ENCODE data around the gene SLC19A1.
"Not testable (repeated sequence)": the region's sequence is repeated elsewhere in the genome, so short reads cannot be mapped to it uniquely, and the experiment has no call there.

Gene SLC19A1

DNA sequence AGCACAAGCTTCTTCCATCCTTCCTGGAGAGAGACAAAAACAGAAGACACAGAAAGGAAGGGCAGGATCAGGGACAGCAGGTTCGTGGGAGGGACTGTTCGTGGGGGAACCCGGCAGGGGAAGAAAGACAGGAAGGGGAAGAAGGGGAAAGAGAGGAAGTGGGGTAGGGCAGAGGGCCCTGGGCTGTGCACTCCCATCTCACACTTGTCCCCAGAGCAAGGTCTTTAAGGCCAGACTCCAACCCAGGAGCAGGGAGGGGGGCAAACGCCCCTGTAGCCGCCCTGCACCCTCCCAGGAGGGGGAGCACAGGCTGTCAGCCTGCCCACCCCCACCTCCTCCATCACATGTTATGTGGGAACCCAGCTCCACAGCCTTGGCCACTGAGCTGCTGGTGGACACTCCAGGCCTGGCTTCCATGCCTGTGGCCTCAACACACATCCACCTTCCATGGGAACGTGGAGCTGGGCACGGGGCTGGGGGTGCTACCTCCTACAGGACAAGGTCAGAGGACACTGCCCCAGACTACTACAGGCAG lies 9.3 kb downstream of the SLC19A1 start:
- no peak for DNase-seq (ENCODE audit: low read depth)

DNA sequence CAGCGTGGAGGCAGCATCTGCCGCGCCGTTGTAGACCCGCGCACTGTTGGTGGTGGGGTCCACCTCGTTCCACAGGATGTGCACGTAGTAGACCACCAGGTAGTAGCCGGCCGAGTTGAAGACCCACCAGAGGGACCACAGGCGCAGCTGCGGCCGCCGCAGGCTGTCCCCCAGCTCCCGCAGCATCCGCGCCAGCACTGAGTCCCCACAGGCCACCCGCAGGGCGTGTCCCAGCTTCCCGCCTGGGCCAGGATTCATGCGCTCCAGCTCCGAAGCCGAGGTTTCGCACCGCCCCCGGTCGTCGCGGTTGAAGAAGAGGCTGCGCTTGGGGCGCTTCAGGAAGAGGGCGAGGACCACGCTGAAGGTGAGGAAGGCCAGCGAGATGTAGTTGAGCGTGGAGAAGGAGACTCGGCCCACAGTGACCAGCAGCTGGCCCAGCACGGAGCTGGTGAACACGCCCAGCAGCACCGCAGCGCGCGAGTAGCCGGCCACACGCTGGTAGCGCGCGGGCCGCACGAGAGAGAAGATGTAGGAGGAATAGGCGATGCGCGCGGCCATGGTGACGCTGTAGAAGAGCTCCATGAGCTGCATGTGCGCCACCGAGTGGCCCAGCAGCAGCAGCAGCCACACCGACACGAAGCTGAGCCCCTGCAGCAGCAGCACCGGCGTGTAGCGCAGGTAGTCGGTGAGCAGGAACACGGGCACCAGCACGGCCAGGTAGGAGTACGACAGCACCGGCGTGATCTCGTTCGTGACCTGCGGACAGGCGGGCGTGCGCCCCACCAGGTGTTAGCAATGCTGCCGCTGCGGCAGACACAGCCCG lies 10.6 kb downstream of the SLC19A1 start:
- DNase-seq (ENCODE audit: low read depth) = no peak

DNA sequence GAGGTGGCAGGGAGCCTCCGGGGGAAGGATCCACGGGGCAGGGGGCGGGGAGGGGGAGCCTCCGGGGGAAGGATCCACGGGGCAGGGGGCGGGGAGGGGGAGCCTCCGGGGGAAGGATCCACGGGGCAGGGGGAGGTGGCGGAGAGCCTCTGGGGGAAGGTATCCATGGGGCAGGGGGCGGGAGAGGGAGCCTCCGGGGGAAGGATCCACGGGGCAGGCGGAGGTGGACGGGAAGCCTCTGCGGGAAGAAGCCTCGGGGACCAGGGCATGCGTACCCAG lies 11.2 kb downstream of the SLC19A1 start:
- not testable (repeated sequence) for DNase-seq (ENCODE audit: low read depth)

DNA sequence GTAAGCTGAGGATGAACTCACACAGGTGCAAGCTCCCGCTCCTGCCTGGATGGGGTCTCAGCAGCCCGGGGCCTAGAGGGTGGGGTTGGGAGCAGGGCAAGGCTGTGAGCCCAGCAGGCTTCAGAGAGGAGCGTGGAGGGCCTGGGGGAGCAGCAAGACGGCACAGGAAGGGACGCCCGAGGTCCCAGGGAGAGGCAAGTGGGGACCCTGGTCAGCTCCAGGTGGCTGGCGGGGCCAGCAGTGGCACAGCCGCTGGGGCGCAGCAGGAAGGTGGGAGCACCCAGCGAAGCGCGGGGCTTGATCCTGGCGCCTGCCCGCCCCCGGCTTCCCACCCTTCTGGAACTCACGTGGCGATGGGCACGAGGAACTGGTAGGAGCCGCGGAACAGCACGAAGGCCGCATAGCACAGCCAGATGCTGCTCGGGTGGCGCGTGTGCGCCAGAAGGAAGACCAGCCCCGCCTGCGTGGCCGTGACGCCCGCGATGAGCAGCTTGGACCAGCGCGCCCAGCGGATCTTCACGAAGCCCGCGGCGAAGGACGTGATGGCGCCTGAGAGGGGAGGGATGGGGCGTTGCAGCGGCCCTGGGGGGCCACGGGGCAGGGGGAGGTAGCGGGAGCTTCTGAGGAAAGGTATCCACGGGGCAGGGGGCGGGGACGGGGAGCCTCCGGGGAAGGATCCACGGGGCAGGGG lies 11.7 kb downstream of the SLC19A1 start:
- no peak for DNase-seq (ENCODE audit: low read depth)

DNA sequence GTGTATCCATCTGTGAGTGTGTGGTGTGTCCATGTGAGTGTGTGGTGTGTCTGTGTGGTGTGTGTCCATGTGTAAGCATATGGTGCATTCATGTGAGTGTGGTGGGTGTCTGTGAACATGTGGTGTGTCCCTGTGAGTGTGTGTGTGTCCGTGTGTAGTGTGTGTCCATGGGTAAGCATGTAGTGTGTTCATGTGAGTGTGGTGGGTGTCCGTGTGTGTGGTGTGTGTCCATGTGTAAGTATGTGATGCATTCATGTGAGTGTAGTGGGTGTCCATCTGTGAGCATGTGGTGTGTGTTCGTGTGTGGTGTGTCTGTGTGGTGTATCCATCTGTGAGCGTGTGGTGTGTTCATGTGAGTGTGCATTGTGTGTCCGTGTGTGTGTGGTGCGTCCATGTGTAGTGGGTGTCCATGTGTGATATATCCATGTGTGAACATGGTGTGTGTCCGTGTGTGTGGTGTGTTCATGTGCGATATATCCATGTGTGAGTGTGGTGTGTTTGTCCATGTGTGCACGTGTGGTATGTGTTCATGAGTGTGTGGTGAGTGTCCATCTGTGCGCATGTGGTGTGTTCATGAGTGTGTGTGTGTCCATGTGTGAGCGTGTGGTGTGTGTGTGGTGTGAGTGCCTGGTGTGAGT lies 12.3 kb downstream of the SLC19A1 start:
- no peak for DNase-seq (ENCODE audit: low read depth)

DNA sequence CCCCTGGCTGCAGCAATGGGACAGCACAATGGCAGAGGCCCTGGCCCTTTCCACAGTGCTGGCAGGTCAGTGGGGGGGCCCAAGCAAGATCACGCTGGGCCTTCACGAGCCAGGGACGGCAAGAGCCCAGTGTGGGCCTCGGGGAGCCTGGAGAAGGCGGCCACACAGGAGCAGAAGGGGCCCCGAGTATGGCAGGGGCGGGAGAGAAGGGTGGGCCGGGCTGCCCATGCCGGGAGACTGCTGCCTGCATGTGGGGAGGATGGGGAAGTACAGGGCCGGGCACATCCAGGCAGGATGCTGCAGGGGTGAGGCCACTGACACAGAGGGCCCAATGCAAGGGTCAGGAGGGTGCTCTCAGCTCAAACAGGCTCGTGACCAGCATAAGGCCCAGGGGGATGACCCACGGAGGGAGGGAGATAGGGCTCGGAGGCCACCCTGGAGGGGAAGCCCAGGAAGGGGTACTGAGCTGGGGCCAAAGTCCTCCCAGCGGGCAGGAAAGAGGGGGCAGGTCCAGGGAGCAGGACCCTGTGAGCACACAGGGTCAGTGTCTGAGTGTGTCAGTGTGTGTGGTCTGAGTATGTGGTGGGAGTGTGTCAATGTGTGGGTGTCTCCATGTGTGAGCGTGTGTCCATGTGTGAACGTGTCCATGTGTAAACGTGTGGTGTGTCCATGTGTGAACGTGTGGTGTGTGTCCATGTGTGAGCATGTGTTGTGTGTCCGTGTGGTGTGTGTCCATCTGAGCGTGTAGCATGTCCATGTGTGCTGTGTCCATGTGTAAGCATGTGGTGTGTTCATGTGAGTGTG lies 13.1 kb downstream of the SLC19A1 start:
- DNase-seq (ENCODE audit: low read depth) = no peak

DNA sequence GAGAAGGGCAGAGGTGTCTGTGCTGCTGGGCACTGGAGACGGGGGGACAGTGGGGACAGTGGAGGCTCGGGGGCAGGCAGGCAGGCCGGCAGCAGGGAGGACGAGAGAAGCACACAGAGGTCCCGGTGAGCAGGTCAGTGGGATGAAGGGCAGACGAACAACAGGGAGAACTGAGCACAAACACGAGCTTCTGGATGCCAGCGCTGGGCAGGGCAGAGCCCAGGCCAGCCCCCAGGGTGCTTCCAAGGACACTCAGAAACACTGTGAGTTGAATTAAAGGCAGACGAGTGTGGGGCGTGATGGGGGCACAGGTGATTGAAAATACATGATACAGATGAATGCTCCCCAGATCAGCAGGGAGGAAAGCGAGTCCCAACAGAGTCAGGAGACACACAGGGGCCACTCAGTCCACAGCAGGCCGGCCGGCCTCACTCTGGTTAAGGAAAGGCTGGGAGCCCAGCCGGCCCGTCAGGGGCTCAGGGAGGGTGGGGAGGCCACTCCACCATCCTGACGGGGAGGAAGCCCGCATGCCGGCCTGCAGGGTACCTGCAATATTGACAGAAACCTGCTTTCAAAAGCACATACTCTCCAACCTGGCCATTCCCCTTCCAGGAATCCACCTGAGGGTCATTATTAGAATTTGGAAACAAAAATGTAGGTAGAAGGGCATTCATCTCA lies 14.1 kb downstream of the SLC19A1 start:
- no peak for DNase-seq (ENCODE audit: low read depth)

DNA sequence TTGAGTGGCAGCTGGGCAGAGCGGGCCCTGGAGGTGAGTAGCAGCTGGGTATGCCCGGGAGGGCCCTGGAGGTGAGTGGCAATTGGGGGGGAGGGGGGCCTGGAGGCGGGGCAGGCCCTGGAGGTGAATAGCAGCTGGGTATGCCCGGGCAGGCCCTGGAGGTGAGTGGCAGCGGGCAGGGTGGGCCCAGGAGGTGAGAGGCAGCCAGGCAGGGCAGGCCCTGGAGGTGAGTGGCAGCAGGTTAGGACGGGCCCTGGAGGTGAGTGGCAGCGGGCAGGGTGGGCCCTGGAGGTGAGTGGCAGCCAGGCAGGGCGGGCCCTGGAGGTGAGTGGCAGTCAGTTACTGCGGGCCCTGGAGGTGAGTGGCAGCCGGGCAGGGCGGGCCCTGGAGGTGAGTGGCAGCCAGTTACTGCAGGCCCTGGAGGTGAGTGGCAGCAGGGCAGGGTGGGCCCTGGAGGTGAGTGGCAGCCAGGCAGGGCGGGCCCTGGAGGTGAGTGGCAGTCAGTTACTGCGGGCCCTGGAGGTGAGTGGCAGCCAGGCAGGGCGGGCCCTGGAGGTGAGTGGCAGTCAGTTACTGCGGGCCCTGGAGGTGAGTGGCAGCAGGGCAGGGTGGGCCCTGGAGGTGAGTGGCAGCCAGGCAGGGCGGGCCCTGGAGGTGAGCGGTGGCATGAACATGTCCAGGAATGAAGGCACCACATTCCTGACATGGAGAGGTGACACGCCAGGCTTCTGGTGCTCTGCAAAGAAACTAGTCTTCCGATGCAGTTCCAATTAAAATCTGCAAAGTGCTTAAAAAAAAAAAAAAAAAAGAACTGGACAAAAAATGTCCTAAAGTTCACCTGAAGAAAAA lies 14.9 kb downstream of the SLC19A1 start:
- not testable (repeated sequence) for DNase-seq (ENCODE audit: low read depth)

DNA sequence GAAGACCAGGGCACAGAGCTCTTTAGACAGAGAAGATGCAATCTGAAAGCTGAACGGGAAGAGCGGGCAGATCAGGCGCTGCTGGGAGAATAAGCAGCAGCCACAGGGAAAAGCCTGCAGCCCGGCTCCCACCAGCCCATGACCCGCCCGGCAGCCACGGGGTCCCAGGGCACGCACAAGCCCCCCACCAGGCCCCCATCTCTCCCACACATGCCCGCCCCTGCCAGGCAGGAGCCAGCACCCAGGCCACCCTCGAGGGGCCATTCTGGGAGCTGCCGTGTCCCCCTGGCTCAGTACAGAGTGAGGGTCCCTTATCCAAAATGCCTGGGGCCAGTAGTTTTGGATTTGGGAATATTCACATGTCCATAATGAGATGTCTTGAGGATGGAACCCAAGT lies 16.3 kb downstream of the SLC19A1 start:
- no peak for DNase-seq (ENCODE audit: low read depth)

DNA sequence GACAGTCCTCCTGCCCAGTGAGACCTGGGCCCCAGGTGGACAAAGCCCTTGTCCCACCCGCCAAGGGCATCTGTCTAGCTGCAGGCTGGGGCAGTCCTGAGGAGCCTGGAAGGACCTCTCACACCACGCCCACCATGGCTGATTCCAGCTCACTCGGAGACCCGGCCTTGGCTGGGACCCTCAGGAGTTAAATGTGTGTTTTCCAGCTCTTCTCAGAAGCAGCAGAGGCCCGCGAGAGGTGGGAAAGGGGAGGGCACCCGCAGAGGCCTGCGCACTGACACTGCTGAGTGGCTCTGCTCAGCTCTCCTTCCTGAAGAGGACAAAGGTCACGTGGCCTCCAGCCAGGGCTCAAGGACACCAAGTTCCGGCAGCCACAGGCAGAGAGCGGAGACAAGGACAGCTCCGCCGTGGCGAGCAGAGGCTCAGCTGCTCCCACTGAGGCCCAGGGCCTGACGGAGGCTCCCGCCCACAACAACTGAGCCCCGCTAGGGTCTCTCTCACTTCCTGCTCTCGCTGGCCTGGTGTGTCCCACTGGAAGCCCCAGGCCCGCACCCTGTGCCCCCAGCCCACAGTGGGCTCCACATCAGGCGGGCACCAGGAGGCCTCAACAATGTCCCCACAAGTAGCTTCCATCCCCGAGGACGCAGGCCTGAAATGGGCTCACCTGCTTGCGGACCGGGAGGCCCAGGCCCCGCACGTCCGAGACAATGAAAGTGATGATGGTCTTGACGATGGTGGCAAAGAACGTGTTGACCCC lies 16.9 kb downstream of the SLC19A1 start:
- DNase-seq (ENCODE audit: low read depth) = no peak

DNA sequence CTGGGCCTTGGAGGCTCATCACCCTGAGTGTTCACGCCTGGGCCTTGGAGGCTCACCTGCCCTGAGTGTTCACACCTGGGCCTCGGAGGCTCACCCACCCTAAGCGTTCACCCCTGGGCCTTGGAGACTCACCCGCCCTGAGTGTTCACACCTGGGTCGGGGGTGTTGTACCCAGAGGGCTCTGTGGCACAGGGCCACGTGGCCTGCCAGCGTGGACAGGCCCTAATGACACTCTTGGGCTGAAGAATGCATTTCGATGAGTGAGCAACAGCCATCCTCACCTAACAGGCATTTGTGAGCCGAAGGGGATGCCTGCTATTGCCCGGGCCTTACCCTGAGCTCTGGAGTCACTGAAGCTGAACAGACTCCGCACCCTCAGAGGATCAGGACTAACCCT lies 17.5 kb downstream of the SLC19A1 start:
- DNase-seq (ENCODE audit: low read depth) = no peak

DNA sequence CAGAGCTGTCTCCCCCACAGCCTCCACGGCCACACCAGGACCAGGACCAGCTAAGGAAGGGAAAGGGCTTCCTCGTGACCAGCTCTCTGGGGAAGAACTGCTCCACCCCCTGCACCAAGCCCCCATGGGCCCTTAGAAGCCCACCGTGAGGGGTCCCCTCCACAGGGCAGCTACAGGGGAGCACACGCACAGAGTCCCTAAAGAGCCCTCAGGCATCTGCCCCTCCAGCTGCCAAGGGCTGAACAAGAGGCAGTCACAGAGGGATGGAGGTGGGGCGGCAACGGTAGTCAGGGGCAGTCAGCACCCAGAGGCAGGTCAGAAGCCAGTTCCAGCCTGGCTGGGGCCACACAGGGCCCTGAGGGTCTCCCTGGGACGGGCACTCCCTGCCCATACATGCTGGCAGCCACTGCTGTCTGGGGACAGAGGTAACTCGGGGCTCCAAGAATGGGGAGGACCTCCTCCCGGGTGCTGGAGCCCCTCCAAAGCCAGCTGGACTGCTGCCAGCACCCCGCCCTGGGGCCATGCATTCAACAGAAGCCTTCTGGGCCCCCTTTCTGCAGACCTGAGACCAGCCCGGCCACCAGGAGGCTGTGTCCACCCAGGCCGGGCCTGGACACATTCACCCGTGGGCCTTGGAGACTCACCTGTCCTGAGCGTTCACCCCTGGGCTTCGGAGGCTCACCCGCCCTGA lies 18.7 kb downstream of the SLC19A1 start:
- no peak for DNase-seq (ENCODE audit: low read depth)

DNA sequence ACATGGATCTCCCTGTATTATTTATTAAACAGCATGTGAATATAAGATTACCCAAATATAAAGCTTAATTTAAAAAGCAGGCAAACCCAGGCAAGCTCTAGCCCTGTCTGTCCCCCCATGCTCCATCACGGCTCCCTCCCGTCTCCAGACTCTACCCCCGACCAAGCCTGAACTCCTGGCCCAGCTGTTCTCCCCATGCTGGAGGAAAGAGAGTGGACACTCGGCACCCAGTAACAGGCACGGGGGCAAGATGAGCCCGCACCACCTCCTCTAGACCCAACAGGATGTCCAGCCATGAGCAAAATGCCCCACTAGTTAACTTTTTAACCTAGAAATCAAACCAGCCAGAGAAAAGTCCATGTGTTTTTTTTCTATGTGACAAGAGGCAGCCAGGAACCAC lies 19.3 kb downstream of the SLC19A1 start:
- no peak for DNase-seq (ENCODE audit: low read depth)

DNA sequence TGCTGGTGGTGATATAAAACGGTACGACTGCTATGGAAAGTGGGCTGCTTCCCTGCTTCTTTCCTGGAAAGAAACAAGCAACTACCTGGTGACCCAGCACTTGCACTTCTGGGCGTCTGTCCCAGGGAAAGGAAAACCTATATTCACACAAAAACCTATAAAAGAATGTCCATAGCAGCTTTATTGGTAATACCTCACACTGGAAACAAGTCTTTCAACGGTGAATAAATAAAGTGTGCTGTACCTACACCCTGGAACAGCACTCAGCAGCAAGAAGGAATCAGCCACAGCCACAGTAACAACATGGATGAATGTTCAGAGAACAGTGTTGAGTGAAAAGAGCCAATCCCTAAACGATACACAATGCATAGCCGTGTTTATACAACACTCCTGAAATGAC lies 19.9 kb downstream of the SLC19A1 start:
- DNase-seq (ENCODE audit: low read depth) = no peak

DNA sequence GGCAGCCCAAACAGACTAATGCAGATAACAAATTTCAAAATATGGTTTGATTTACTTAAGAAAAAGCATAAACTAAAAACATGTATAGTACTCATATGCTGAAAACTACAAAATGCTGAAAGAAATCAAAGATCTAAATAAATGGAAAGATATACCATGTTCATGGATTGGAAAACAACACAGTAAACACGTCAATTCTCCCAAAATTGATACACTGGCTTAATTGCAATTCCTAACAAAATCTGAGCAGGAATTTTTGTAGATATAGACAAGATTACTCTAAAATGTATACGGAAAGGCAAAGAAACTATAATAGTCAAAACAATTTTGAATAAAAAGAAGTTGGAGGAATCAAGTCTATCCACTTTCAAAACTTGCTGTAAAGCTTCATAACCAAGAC lies 21.0 kb downstream of the SLC19A1 start:
- no peak for DNase-seq (ENCODE audit: low read depth)

DNA sequence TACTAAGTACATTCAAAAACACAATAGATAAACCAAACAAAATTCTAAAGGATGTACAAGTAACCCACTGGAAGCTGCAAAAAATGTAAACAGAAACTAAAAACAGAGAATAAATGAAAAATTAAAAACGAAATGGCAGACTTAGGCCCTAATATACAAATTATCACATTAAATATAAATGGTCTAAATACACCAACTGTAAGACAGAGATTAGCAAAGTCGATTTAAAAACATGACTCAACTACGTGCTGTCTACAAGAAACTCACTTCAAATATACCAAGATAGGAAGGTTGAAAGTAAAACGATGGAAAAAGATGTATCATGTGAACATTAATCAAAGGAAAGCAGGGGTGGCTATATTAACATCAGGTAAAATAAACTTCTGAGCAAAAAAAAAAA lies 23.1 kb downstream of the SLC19A1 start:
- no peak for DNase-seq (ENCODE audit: low read depth)

DNA sequence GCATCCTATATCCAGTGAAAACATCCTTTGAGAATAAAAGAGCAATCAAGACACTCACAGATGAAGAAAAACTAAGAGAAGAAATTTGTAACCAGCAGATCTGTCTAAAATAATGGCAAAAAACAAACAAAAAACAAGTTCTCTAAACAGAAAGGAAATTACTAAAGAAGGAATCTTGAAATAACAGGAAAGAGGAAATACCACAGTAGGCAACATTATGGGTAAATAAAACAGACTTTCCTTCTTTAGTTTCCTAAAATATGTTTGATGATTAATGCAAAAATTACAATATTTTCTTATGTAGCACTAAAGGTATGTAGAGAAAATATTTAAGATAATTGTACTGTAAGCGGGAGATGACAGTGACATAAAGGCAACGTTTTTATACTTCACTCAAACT lies 23.5 kb downstream of the SLC19A1 start:
- no peak for DNase-seq (ENCODE audit: low read depth)

DNA sequence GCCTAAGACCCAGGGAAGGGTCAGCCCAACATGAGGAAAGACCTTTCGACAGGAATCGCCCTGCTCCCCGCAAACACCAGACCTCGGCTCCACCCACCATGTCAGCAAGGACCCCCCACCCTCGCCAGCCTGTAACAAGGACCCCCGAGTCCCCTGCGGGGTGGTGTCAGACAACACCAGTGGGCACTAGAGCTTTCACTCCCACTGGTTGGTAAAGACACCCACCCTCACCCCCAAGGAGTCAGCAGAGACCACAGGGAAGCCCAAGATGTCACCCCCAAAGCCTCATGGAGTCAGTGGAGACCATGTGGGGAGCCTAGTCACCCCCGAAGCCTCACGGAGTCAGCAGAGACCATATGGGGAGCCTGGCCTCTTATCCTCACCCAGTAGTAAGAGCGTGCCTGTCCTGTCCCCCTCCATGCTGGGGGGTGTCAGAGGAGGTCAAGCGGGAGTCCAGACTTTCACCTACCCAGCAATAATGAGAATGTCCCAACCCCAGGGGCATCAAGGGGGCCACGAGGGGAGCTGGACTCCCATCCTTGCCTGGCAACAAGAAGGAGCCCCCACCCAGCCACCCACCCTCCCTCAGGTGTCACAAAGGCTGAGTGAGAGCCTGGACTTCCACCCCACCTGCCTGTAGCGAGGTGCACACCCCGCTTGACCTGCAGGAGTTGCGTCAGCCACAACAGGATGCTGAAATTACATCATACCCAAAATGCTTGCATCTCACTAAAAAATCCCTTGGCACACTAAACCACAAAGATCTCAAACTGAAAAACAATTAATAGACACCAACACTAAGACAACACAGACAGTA lies 24.8 kb downstream of the SLC19A1 start:
- no peak for DNase-seq (ENCODE audit: low read depth)
